Heart right ventricle (tissue), 16 donors: Measurements from ENCODE around the gene FSTL3. TPM values are rescaled to one million over a fixed set of nuclear protein-coding genes. Genes with fewer than 3 reads are reported as not detected.
"Not testable (repeated sequence)": the region's sequence is repeated elsewhere in the genome, so short reads cannot be mapped to it uniquely, and the experiment has no call there.

ENCODE experiments used
- ATAC-seq, 8 donors: fragments of 200-7000 bp; cut with Tn5 transposase; one replicate each; pipeline ENCODE4 v1.9.1; 2020; ENCODE audit warnings: mild to moderate bottlenecking in 8 of 8, moderate library complexity in 8 of 8, moderate number of reproducible peaks in 1 of 8
- DNase-seq, 2 donors: peaks; one replicate each; pipeline ENCODE4 v3.0.0-alpha.2; 2020
- H3K27ac ChIP-seq, 10 donors: fragments of 200-600 bp; sonication (generic) in 2 of 10; one replicate each; pipeline versions ENCODE4 v1.5.0 to v1.8.0; 2020 to 2022; ENCODE audit warnings: mild to moderate bottlenecking in 3 of 10
- H3K27me3 ChIP-seq, 7 donors: fragments of 200-600 bp; one replicate each; pipeline ENCODE4 v1.8.0; 2021 to 2022; ENCODE audit warnings: mild to moderate bottlenecking in 2 of 7
- H3K36me3 ChIP-seq, 9 donors: fragments of 200-600 bp; sonication (generic) in 1 of 9; one replicate each; pipeline versions ENCODE4 v1.5.0 to v1.8.0; 2020 to 2022; ENCODE audit warnings: mild to moderate bottlenecking in 2 of 9
- H3K4me1 ChIP-seq, 9 donors: fragments of 200-600 bp; sonication (generic) in 1 of 9; one replicate each; pipeline versions ENCODE4 v1.5.0 to v1.8.0; 2020 to 2022; ENCODE audit warnings: mild to moderate bottlenecking in 4 of 9
- H3K4me3 ChIP-seq, 10 donors: fragments of 200-600 bp; sonication (generic) in 2 of 10; one replicate each; pipeline versions ENCODE4 v1.5.0 to v1.8.0; 2020 to 2022; ENCODE audit warnings: mild to moderate bottlenecking in 7 of 10, moderate library complexity in 2 of 10
- H3K9me3 ChIP-seq, 11 donors: fragments of 200-600 bp in 10 of 11; sonication (generic) in 2 of 11; one replicate each; pipeline versions ENCODE4 v1.5.0 to v1.8.0; 2013 to 2022; ENCODE audit warnings: mild to moderate bottlenecking in 2 of 11, control low read depth in 1 of 11, moderate library complexity in 1 of 11
- WGBS, 2 donors: extraction: QIAGEN DNeasy Blood & Tissue Kit; methylation state at CpG; one replicate each; pipeline ENCODE4 v1.1.7; 2013; ENCODE audit warnings: inconsistent platforms in 1 of 2; 5-methylcytosine and 5-hydroxymethylcytosine counted together
- intact Hi-C, 10 donors: fragments of 100-400 bp; cut with DNase I; formaldehyde crosslinking; loops; one replicate each; pipeline versions ENCODE4 v1.11.1 to v1.14.2; 2022
- long read RNA-seq, 3 donors: library from polyadenylated mRNA; unstranded; transcript quantifications; one replicate each; pipeline ENCODE4 v2.0.0, GENCODE V29; 2020 to 2021
- polyA plus RNA-seq, 2 donors: library from polyadenylated mRNA; stranded (reverse); fragments of 200-250 nt; gene quantifications; one replicate each; pipeline ENCODE4 v1.2.3, GENCODE V29; 2013
- total RNA-seq, 10 donors: library from RNA; stranded (reverse); fragmentation: NEBNext Ultra II Directional in 3 of 10; extraction: Animal tissue kit (Norgen Biotek cat#: 25700) in 3 of 10; gene quantifications; one replicate each; pipeline versions ENCODE4 v1.2.1 to v1.2.4, GENCODE V29; 2021 to 2023
- TF ChIP-seq, protein P1 (sequence below), 9 donors: fragments of 200-600 bp; sonication (generic) in 2 of 9; IDR thresholded peaks; one replicate each; pipeline versions ENCODE4 v1.5.0 to v1.8.0; 2021 to 2022; ENCODE audit warnings: antibody characterized with exemption in 9 of 9, mild to moderate bottlenecking in 5 of 9, moderate library complexity in 1 of 9
- donor health status: Arrhythmogenic right ventricular cardiomyopathy.
- donor health status: ischemic (EF 13 %, LVEDD 7.1; RV severe dilation, severe dysfunction).
- donor health status: healthy with polysubstance abuse.
- donor health status: DM: no; HTN: yes; CAD: no.
- donor health status: DM: no; HTN: no; CAD: no.
- donor health status: ischemic (EF 25% LVEDD 6.9; RV normal size, moderate dysfunction).
- donor health status: ischemic (EF 25% LVEDD 5.7; RV mildly dilated, moderate dysfunction).
- donor health status: healthy.
- donor health status: DM: yes; HTN: yes; CAD: no.
- donor health status: Ischemic cardiomyopathy.
- donor health status: ischemic (EF 35%, LVEDD 5.7; RV mildly dilated, moderate dysfunction).
- donor health status: nonischemic (EF 11% LVEDD 7.7; RV severe dilation, severe dysfunction).
- donor health status: DM: yes; HTN: yes; CAD: no.
- donor health status: PGD.
- donor health status: ischemic (EF 29% LVEDD 5.4; RV normal size, mild dysfunction).
- donor health status: nonischemic (EF 23%, LVEDD 6.1; RV moderate dilation, normal function).

FSTL3 gene
- total RNA-seq (100 to 1,000 TPM in 3 of 10 donors, 10 to 100 TPM in 7; 33.4 to 153 (median 77.3) TPM), polyA plus RNA-seq (100 to 1,000 TPM; 118 to 279 TPM)
- long read RNA-seq, donor 1, transcript FSTL3-201 (5 exons, 2,542 nt): major isoform, 12 of 36 reads
- long read RNA-seq, donor 1, partial matches to known transcripts: 4 of 36 reads
- long read RNA-seq, donor 1, other reads (novel, unspliced or antisense): 18 of 36 reads
- long read RNA-seq, donor 2, transcript FSTL3-201 (5 exons, 2,542 nt): major isoform, 20 of 54 reads
- long read RNA-seq, donor 2, partial matches to known transcripts: 33 of 54 reads
- long read RNA-seq, donor 2, other reads (novel, unspliced or antisense): 0 of 54 reads
- long read RNA-seq, donor 3, transcript FSTL3-201 (5 exons, 2,542 nt): major isoform, 32 of 75 reads
- long read RNA-seq, donor 3, partial matches to known transcripts: 10 of 75 reads
- long read RNA-seq, donor 3, other reads (novel, unspliced or antisense): 33 of 75 reads

DNA sequence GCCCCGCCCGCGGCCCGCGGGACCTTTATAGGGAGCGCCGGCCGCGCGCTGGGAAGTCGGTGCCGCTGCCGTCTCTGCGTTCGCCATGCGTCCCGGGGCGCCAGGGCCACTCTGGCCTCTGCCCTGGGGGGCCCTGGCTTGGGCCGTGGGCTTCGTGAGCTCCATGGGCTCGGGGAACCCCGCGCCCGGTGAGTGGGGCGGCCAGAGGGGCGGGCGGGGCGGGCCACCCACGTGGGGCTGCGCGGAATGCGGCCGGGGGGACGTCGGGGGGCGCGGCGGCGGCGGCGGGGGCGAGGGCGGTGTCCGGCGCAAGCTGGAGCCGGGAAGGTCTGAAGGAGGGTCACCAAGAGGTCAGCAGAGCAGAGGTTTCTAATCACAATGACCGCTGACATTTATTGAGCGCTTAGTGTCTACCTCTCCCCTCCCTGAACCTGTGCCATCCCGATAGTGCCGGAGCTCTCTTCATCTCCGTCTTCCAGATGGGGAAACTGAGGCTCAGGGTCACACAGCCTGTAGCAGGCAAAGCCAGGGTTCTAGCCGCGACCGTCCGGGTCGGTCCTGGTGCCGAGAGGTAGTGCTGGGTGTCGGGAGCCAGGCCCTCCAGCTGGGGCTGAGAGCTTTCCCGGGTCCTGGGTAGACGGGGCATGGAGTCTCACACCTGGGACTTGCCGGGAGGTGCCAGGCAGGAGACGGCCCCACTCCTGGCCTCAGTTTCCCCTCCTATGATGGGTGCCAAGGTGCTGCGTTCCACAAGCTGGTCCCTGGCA, at the start of gene FSTL3:
FSTL3 (plus strand) TSS at position 54 of the 767 bp plus-strand sequence; CDS start at position 86, 32 bp downstream.
- Histone ChIP-seq H3K27ac (peak within 1 kb of the TSS; percentile 68 to 98 (median 93)), H3K36me3 (peaks cover 0 to 9% (median 0%) of the 10 kb centered on the region in 9 donors), H3K4me3 (peak within 1 kb of the TSS; percentile 35 to 72 (median 61)), H3K4me1 (peaks cover 10 to 64% (median 41%) of the 10 kb centered on the region in 9 donors), H3K9me3 (no peaks in the 10 kb centered on the region), H3K27me3 (peaks cover 0 to 28% (median 0%) of the 10 kb centered on the region in 7 donors)
- ATAC-seq (no peak), DNase-seq (peak in 1 of 2 donors; percentile 60)
- 4 to 5% methylated on average over 43 to 62 of the region's 63 CpGs for WGBS, 2 donors
- intact Hi-C loops: no loop called here
- TF ChIP-seq, protein P1, sequence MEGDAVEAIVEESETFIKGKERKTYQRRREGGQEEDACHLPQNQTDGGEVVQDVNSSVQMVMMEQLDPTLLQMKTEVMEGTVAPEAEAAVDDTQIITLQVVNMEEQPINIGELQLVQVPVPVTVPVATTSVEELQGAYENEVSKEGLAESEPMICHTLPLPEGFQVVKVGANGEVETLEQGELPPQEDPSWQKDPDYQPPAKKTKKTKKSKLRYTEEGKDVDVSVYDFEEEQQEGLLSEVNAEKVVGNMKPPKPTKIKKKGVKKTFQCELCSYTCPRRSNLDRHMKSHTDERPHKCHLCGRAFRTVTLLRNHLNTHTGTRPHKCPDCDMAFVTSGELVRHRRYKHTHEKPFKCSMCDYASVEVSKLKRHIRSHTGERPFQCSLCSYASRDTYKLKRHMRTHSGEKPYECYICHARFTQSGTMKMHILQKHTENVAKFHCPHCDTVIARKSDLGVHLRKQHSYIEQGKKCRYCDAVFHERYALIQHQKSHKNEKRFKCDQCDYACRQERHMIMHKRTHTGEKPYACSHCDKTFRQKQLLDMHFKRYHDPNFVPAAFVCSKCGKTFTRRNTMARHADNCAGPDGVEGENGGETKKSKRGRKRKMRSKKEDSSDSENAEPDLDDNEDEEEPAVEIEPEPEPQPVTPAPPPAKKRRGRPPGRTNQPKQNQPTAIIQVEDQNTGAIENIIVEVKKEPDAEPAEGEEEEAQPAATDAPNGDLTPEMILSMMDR (IDR thresholded peaks at IDR 0.05): no peak

DNA sequence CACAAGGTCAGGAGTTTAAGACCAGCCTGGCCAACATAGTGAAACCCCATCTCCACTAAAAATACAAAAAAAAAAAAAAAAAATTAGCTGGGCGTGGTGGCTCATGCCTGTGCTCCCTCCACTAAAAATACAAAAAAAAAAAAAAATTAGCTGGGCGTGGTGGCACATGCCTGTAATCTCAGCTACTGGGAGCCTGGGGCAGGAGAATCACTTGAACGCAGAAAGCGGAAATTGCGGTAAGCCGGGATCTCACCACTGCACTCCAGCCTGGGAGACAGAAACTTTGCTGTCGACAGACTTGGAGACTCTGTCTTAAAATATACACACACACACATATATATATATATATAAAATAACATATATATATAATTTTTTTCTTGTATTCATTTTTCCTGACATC, 49.6 kb upstream of the FSTL3 start:
- H3K9me3 ChIP-seq, H3K4me3 ChIP-seq, H3K27me3 ChIP-seq, H3K27ac ChIP-seq, ATAC-seq, DNase-seq, intact Hi-C loops: not testable (repeated sequence)
- peaks cover 0 to 12% (median 0%) of the 10 kb centered on the region in 9 donors for H3K4me1 ChIP-seq
- peaks cover 0 to 89% (median 27%) of the 10 kb centered on the region in 9 donors for H3K36me3 ChIP-seq
- WGBS, 2 donors: 95 to 98% methylated on average over 5 to 7 of the region's 7 CpGs

DNA sequence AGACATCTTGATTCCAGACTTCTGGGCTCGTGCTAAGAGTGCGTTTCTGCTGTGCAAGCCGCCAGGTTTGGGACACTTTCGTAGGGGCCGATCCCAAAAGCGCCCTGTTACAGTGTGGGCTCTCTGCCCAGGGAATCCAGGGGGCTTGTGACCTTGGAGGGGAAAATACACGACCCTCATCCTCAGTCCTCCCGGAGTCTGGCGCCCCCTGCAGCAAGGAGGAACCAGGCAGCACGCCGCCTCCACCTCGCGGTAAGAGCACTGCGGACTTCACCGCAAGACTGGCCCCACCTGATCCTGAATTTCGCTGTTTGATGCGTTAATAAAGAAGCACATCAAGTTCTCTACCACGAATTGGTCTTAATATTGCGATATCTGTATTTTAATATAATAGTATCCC, 48.0 kb upstream of the FSTL3 start:
- peaks cover 9 to 26% (median 13%) of the 10 kb centered on the region in 9 donors for H3K4me1 ChIP-seq
- H3K27ac ChIP-seq: no peak overlapping the region
- DNase-seq (no peak), ATAC-seq (no peak)
- H3K4me3 ChIP-seq: no peak overlapping the region
- H3K9me3 ChIP-seq: no peaks in the 10 kb centered on the region
- intact Hi-C loops: no loop called here
- H3K27me3 ChIP-seq: no peaks in the 10 kb centered on the region
- TF ChIP-seq, protein P1 (IDR thresholded peaks at IDR 0.05): peak in 5 of 9 donors; percentile 7 to 38 (median 24)
- H3K36me3 ChIP-seq: peaks cover 0 to 73% (median 11%) of the 10 kb centered on the region in 9 donors
- 86 to 88% methylated on average over 19 of the region's 19 CpGs for WGBS, 2 donors

- peaks cover 0 to 59% (median 4%) of the 10 kb centered on the region in 9 donors for H3K36me3 ChIP-seq
- H3K27ac ChIP-seq, H3K4me3 ChIP-seq, H3K9me3 ChIP-seq, H3K27me3 ChIP-seq, intact Hi-C loops, DNase-seq, ATAC-seq: not testable (repeated sequence)
- TF ChIP-seq, protein P1 (IDR thresholded peaks at IDR 0.05): peak in 2 of 9 donors; percentile 5 to 7
- peaks cover 15 to 34% (median 21%) of the 10 kb centered on the region in 9 donors for H3K4me1 ChIP-seq
- WGBS, 2 donors: 65 to 67% methylated on average over 19 to 25 of the region's 25 CpGs
These were observed 46.7 kb upstream of the FSTL3 start for GRCh38 chr19:629515-629914.
